ENCODE measurements around the gene ENTPD5. TPM values are rescaled to one million over a fixed set of nuclear protein-coding genes. Genes with fewer than 3 reads are reported as not detected.
A peak's percentile ranks its signal among the peaks of the same experiment; 100 is the strongest.
"Not testable (repeated sequence)": the region's sequence is repeated elsewhere in the genome, so short reads cannot be mapped to it uniquely, and the experiment has no call there.

Gene ENTPD5
- total and polyA plus RNA-seq, 2 donors (not counting 1 experiment from before 2014, with no cell fraction given), result 9.6 to 13.7 TPM

DNA sequence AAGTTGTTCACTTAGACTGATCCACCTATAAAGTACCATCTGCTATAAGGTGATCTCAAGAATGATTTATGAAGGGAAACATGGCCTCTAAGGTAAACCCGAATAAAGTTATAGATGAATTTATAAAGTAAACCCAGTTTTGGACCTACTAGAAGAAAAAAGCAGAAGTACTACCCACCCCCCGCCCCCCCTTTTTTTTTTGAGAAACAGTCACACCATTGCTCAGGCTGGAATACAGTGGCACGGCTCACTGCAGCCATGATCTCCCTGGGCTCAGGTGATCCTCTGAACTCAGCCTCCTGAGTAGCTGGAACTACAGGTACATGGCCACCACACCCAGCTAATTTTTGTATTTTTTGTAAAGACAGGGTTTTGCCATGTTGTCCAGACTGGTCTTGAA lies 3.9 kb downstream of the ENTPD5 start:
- no peaks in the 10 kb centered on the region for H4K20me1 ChIP-seq (ENCODE audit: control insufficient read depth, extremely low read depth, insufficient read depth, low read length)
- no peaks in the 10 kb centered on the region for H3K27me3 ChIP-seq (ENCODE audit: control insufficient read depth, insufficient read depth, low read length)
- TF ChIP-seq, protein P1, sequence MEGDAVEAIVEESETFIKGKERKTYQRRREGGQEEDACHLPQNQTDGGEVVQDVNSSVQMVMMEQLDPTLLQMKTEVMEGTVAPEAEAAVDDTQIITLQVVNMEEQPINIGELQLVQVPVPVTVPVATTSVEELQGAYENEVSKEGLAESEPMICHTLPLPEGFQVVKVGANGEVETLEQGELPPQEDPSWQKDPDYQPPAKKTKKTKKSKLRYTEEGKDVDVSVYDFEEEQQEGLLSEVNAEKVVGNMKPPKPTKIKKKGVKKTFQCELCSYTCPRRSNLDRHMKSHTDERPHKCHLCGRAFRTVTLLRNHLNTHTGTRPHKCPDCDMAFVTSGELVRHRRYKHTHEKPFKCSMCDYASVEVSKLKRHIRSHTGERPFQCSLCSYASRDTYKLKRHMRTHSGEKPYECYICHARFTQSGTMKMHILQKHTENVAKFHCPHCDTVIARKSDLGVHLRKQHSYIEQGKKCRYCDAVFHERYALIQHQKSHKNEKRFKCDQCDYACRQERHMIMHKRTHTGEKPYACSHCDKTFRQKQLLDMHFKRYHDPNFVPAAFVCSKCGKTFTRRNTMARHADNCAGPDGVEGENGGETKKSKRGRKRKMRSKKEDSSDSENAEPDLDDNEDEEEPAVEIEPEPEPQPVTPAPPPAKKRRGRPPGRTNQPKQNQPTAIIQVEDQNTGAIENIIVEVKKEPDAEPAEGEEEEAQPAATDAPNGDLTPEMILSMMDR (conservative IDR thresholded peaks at IDR 0.05 in 1 of 2, IDR thresholded peaks at IDR 0.05 in 1 of 2; ENCODE audit: low read depth in 1 of 2, low read length in 2 of 2), result no peak
- TF ChIP-seq EZH2 (IDR thresholded peaks at IDR 0.05; ENCODE audit: low read length, missing control alignments), result no peak
- H3K4me1 ChIP-seq (ENCODE audit: control insufficient read depth, extremely low read depth, insufficient read depth, low read length), result no peaks in the 10 kb centered on the region
- H3K9me3 ChIP-seq (ENCODE audit: control insufficient read depth, insufficient read depth, low read depth, low read length), result no peaks in the 10 kb centered on the region
- no peak overlapping the region for H2AFZ ChIP-seq (ENCODE audit: low read length)
- H3K4me3 ChIP-seq (replicated peaks in 1 of 4; ENCODE audit: control extremely low read depth in 1 of 4, insufficient read depth in 1 of 4, low read depth in 3 of 4, low read length in 4 of 4), result no peak overlapping the region
- DNase-seq (ENCODE audit: low read depth in 2 of 2), result no peak
- H3K4me2 ChIP-seq (ENCODE audit: extremely low read depth, insufficient read depth, low read length), result no peak overlapping the region
- no peaks in the 10 kb centered on the region for H3K36me3 ChIP-seq (ENCODE audit: control insufficient read depth, insufficient read depth, low read length)
- H3K9ac ChIP-seq (ENCODE audit: insufficient read depth, low read length), result no peak overlapping the region
- H3K27ac ChIP-seq (ENCODE audit: insufficient read depth, low read length), result no peak overlapping the region
- no peaks in the 10 kb centered on the region for H3K79me2 ChIP-seq (ENCODE audit: control insufficient read depth, insufficient read depth, low read length)

DNA sequence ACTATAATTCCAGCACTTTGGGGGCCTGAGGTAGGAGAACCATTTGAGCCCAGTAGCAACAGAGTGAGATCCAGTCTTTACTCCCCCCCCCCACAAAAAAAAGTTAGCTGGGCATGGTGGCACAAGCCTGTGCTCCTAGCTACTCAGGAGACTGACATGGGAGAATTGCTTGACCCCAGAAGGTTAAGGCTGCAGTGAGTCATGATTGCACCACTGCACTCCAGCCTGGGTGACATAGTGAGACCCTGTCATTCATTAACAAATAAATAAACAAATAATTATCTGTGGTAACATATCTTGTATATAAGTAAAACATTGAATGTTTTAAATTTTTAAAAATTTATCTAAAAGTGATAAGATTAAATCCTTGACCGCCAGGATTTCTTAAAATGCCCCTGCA lies 4.8 kb downstream of the ENTPD5 start:
- Histone ChIP-seq H3K9me3 (ENCODE audit: control insufficient read depth, insufficient read depth, low read depth, low read length) (no peaks in the 10 kb centered on the region), H3K4me2 (ENCODE audit: extremely low read depth, insufficient read depth, low read length) (no peak overlapping the region), H3K27ac (ENCODE audit: insufficient read depth, low read length) (no peak overlapping the region), H3K79me2 (ENCODE audit: control insufficient read depth, insufficient read depth, low read length) (no peaks in the 10 kb centered on the region), H3K27me3 (ENCODE audit: control insufficient read depth, insufficient read depth, low read length) (no peaks in the 10 kb centered on the region), H4K20me1 (ENCODE audit: control insufficient read depth, extremely low read depth, insufficient read depth, low read length) (no peaks in the 10 kb centered on the region), H3K9ac (ENCODE audit: insufficient read depth, low read length) (no peak overlapping the region), H3K4me3 (replicated peaks in 1 of 4; ENCODE audit: control extremely low read depth in 1 of 4, insufficient read depth in 1 of 4, low read depth in 3 of 4, low read length in 4 of 4) (no peak overlapping the region), H3K4me1 (ENCODE audit: control insufficient read depth, extremely low read depth, insufficient read depth, low read length) (no peaks in the 10 kb centered on the region), H2AFZ (ENCODE audit: low read length) (no peak overlapping the region), H3K36me3 (ENCODE audit: control insufficient read depth, insufficient read depth, low read length) (no peaks in the 10 kb centered on the region)
- TF ChIP-seq, protein P1 (conservative IDR thresholded peaks at IDR 0.05 in 1 of 2, IDR thresholded peaks at IDR 0.05 in 1 of 2; ENCODE audit: low read depth in 1 of 2, low read length in 2 of 2), result no peak
- no peak for TF ChIP-seq EZH2 (IDR thresholded peaks at IDR 0.05; ENCODE audit: low read length, missing control alignments)
- peak in 1 of 2 donors; percentile 21 for DNase-seq (ENCODE audit: low read depth in 2 of 2)

DNA sequence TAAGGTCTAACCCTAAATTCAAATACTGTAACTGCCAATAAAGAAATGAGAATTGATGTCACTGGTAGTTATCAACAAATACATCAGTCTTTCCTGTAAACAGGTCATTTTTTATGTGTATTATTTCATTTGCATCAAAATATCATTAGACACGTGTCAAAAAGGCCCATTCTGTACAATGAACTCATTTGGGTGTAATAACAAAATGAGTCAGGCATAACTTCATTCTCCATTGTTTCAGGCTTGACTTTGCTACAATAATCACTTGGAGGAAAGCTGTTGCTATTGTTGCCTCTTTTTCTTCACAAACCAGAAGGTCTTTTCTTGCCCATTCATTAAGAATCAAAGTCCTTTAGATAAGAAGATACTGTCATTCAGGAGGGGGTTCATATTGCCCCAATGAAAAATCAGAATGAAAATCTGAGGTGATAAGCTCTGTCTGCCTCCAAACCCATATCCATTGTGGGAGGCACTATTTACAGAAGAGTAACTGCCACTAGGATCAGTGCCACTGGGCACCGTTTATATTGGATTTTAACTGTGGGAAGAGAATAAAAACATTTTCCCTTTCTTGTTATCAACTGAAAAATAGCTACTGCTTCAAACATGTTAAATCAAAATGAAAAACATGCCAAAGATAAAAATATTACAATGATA lies 10.1 kb downstream of the ENTPD5 start:
- TF ChIP-seq EZH2 (IDR thresholded peaks at IDR 0.05; ENCODE audit: low read length, missing control alignments), result no peak
- TF ChIP-seq, protein P1 (conservative IDR thresholded peaks at IDR 0.05 in 1 of 2, IDR thresholded peaks at IDR 0.05 in 1 of 2; ENCODE audit: low read depth in 1 of 2, low read length in 2 of 2), result no peak
- Histone ChIP-seq H3K36me3 (ENCODE audit: control insufficient read depth, insufficient read depth, low read length) (no peaks in the 10 kb centered on the region), H3K9ac (ENCODE audit: insufficient read depth, low read length) (no peak overlapping the region), H3K4me1 (ENCODE audit: control insufficient read depth, extremely low read depth, insufficient read depth, low read length) (no peaks in the 10 kb centered on the region), H2AFZ (ENCODE audit: low read length) (no peak overlapping the region), H3K9me3 (ENCODE audit: control insufficient read depth, insufficient read depth, low read depth, low read length) (no peaks in the 10 kb centered on the region), H3K27me3 (ENCODE audit: control insufficient read depth, insufficient read depth, low read length) (no peaks in the 10 kb centered on the region), H4K20me1 (ENCODE audit: control insufficient read depth, extremely low read depth, insufficient read depth, low read length) (no peaks in the 10 kb centered on the region), H3K79me2 (ENCODE audit: control insufficient read depth, insufficient read depth, low read length) (no peaks in the 10 kb centered on the region), H3K4me2 (ENCODE audit: extremely low read depth, insufficient read depth, low read length) (no peak overlapping the region), H3K4me3 (replicated peaks in 1 of 4; ENCODE audit: control extremely low read depth in 1 of 4, insufficient read depth in 1 of 4, low read depth in 3 of 4, low read length in 4 of 4) (no peak overlapping the region), H3K27ac (ENCODE audit: insufficient read depth, low read length) (no peak overlapping the region)
- no peak for DNase-seq (ENCODE audit: low read depth in 2 of 2)

DNA sequence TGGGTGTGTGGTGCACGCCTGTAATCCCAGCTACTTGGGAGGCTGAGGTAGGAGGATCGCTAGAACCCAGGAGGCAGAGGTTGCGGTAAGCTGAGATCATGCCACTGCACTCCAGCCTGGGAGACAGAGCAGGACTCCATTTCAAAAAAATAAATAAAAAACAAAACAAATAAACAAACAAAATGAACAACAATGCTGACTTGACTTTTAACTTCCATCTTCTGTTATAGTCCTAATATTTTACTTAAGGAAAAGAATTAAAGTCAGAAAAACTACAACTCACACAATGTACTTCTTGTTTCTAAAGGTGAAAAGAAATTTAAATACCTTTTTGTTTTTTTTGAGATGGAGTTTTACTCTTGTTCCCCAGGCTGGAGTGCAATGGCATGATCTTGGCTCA lies 13.4 kb downstream of the ENTPD5 start:
- H3K36me3 ChIP-seq (ENCODE audit: control insufficient read depth, insufficient read depth, low read length); H4K20me1 ChIP-seq (ENCODE audit: control insufficient read depth, extremely low read depth, insufficient read depth, low read length); H3K9me3 ChIP-seq (ENCODE audit: control insufficient read depth, insufficient read depth, low read depth, low read length); H3K9ac ChIP-seq (ENCODE audit: insufficient read depth, low read length); H3K79me2 ChIP-seq (ENCODE audit: control insufficient read depth, insufficient read depth, low read length); DNase-seq (ENCODE audit: low read depth in 2 of 2); H3K27me3 ChIP-seq (ENCODE audit: control insufficient read depth, insufficient read depth, low read length); H3K4me1 ChIP-seq (ENCODE audit: control insufficient read depth, extremely low read depth, insufficient read depth, low read length); H3K27ac ChIP-seq (ENCODE audit: insufficient read depth, low read length); H2AFZ ChIP-seq (ENCODE audit: low read length); H3K4me2 ChIP-seq (ENCODE audit: extremely low read depth, insufficient read depth, low read length); H3K4me3 ChIP-seq (replicated peaks in 1 of 4; ENCODE audit: control extremely low read depth in 1 of 4, insufficient read depth in 1 of 4, low read depth in 3 of 4, low read length in 4 of 4): not testable (repeated sequence)
